Panc1 (cell line): Measurements from ENCODE around the gene CTNND2. TPM values are rescaled to one million over a fixed set of nuclear protein-coding genes. Genes with fewer than 3 reads are reported as not detected.

Experiments
- ATAC-seq: fragments of 200-7000 bp; cut with Tn5 transposase; 2 replicates; pipeline ENCODE4 v1.9.1; 2020; ENCODE audit warnings: mild to moderate bottlenecking, moderate library complexity
- BruUV-seq: library from RNA; stranded (reverse); fragments of 400-500 nt; replicated peaks from 2 replicates; lab custom pipeline; 2021; lab: Mats Ljungman, UMichigan
- CTCF ChIA-PET: fragments of 300-600 bp; sonication (Branson Sonifier 250); formaldehyde crosslinking; loops from one replicate; lab custom pipeline; 2022; ENCODE audit warnings: antibody characterized with exemption; lab: Charles Lee
- POLR2A ChIA-PET: fragments of 300-600 bp; sonication (Branson Sonifier 250); formaldehyde crosslinking; loops from one replicate; lab custom pipeline; 2022; ENCODE audit warnings: antibody characterized with exemption; lab: Charles Lee
- DNase-seq: peaks from one replicate; pipeline ENCODE4 v3.0.0-alpha.2; 2010; ENCODE audit warnings: low read depth, low spot score
- H3K27ac ChIP-seq: 2 replicates; pipeline ENCODE4 v1.5.1; 2011; ENCODE audit warnings: mild to moderate bottlenecking, low read length, inconsistent platforms
- H3K27me3 ChIP-seq: fragments of 200-500 bp; sonication (Bioruptor generic); 2 replicates; pipeline ENCODE4 v1.6.0; 2014; ENCODE audit warnings: low read length, inconsistent platforms; ENCODE audit not compliant: control insufficient read depth, insufficient read depth
- H3K36me3 ChIP-seq: fragments of 200-500 bp; sonication (Bioruptor generic); 2 replicates; pipeline ENCODE4 v1.5.1; 2014; ENCODE audit warnings: inconsistent platforms, mild to moderate bottlenecking, low read length, moderate library complexity; ENCODE audit not compliant: control insufficient read depth, insufficient read depth
- H3K4me1 ChIP-seq: 2 replicates; pipeline ENCODE4 v1.5.1; 2011; ENCODE audit warnings: inconsistent platforms, mild to moderate bottlenecking, low read length, moderate library complexity; ENCODE audit not compliant: control insufficient read depth, insufficient read depth
- H3K4me3 ChIP-seq, 2 experiments: 2 replicates each; pipeline ENCODE4 v1.5.1; 2011 to 2012; ENCODE audit warnings: low read depth in 2 of 2, low read length in 2 of 2, mild to moderate bottlenecking in 2 of 2, inconsistent platforms in 1 of 2, moderate library complexity in 1 of 2
- H3K9me3 ChIP-seq: fragments of 200-500 bp; sonication (Bioruptor generic); 2 replicates; pipeline ENCODE4 v1.5.1; 2014; ENCODE audit warnings: low read depth, mild to moderate bottlenecking, inconsistent platforms, low read length, moderate library complexity; ENCODE audit not compliant: control insufficient read depth, insufficient read depth
- POLR2AphosphoS5 ChIP-seq: IDR thresholded peaks from 2 replicates; pipeline ENCODE4 v1.6.1; 2012; ENCODE audit warnings: mild to moderate bottlenecking, low read depth, low read length, moderate library complexity
- SIN3A ChIP-seq: IDR thresholded peaks from 2 replicates; pipeline ENCODE4 v1.6.1; 2012; ENCODE audit warnings: low read depth, mild to moderate bottlenecking, low read length, moderate library complexity, borderline replicate concordance; ENCODE audit not compliant: insufficient read depth
- TCF7L2 ChIP-seq: IDR thresholded peaks from 2 replicates; pipeline ENCODE4 v1.6.1; 2011; ENCODE audit warnings: mild to moderate bottlenecking, low read depth, low read length, inconsistent platforms
- in situ Hi-C: cut with HindIII; loops from 2 replicates; pipeline ENCODE4 v1.10.0; 2016; ENCODE audit warnings: low sequenced_read_pairs, low pct_unique_long_range_greater_than_20kb
- intact Hi-C: fragments of 100-400 bp; cut with micrococcal nuclease; formaldehyde crosslinking; loops from one replicate; pipeline ENCODE4 v1.10.0; 2022; ENCODE audit not compliant: unreplicated experiment
- total RNA-seq: library from RNA; stranded (reverse); gene quantifications from one replicate; pipeline ENCODE4 v1.2.1, GENCODE V29; 2021; ENCODE audit not compliant: unreplicated experiment
- TF ChIP-seq, protein P1 (sequence below), 2 experiments: IDR thresholded peaks; 2 replicates each; pipeline ENCODE4 v1.6.1; 2011 to 2012; ENCODE audit warnings: low read depth in 2 of 2, control low read depth in 1 of 2, low read length in 1 of 2, mild to moderate bottlenecking in 1 of 2, moderate library complexity in 1 of 2; ENCODE audit not compliant: insufficient read depth in 1 of 2
- TF ChIP-seq, protein P2 (sequence below): fragments of 450-650 bp; IDR thresholded peaks from 2 replicates; pipeline ENCODE4 v1.5.1; 2017; ENCODE audit warnings: mild to moderate bottlenecking

Gene CTNND2
- total RNA-seq, 1 experiment from 2014 or later = 1.0 TPM

DNA sequence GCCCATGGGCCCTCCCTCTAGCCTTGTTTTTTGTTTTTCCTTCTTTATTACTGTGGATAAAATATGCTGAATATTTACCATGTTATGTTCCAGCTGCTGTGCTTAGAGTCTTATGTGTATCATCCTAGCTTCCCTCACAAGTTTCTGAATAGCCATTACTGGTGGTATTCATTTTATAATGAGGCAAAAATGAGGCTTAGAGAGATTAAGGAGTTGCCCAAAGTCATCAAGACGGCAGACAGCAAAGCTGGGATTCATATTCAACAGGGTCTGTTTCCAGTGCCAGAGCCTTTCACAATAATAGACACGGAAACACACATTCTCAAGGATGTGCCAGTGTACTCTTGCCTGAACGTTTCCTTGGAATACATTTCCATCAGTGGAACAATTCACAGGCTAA, 258.1 kb downstream of the CTNND2 start:
- Histone ChIP-seq H3K4me3 (no peak overlapping the region), H3K4me1 (no peaks in the 10 kb centered on the region), H3K36me3 (no peaks in the 10 kb centered on the region), H3K27me3 (no peaks in the 10 kb centered on the region), H3K27ac (no peak overlapping the region), H3K9me3 (no peaks in the 10 kb centered on the region)
- BruUV-seq = no TSS peak
- CTCF ChIA-PET = no interaction called here
- ATAC-seq = no peak
- no peak for TF ChIP-seq SIN3A
- no peak for TF ChIP-seq TCF7L2
- TF ChIP-seq, protein P1, sequence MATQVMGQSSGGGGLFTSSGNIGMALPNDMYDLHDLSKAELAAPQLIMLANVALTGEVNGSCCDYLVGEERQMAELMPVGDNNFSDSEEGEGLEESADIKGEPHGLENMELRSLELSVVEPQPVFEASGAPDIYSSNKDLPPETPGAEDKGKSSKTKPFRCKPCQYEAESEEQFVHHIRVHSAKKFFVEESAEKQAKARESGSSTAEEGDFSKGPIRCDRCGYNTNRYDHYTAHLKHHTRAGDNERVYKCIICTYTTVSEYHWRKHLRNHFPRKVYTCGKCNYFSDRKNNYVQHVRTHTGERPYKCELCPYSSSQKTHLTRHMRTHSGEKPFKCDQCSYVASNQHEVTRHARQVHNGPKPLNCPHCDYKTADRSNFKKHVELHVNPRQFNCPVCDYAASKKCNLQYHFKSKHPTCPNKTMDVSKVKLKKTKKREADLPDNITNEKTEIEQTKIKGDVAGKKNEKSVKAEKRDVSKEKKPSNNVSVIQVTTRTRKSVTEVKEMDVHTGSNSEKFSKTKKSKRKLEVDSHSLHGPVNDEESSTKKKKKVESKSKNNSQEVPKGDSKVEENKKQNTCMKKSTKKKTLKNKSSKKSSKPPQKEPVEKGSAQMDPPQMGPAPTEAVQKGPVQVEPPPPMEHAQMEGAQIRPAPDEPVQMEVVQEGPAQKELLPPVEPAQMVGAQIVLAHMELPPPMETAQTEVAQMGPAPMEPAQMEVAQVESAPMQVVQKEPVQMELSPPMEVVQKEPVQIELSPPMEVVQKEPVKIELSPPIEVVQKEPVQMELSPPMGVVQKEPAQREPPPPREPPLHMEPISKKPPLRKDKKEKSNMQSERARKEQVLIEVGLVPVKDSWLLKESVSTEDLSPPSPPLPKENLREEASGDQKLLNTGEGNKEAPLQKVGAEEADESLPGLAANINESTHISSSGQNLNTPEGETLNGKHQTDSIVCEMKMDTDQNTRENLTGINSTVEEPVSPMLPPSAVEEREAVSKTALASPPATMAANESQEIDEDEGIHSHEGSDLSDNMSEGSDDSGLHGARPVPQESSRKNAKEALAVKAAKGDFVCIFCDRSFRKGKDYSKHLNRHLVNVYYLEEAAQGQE (IDR thresholded peaks at IDR 0.05; ENCODE audit: insufficient read depth in 1 of 2, low read depth in 2 of 2, low read length in 1 of 2) = no peak
- no peak for TF ChIP-seq POLR2AphosphoS5
- TF ChIP-seq, protein P2, sequence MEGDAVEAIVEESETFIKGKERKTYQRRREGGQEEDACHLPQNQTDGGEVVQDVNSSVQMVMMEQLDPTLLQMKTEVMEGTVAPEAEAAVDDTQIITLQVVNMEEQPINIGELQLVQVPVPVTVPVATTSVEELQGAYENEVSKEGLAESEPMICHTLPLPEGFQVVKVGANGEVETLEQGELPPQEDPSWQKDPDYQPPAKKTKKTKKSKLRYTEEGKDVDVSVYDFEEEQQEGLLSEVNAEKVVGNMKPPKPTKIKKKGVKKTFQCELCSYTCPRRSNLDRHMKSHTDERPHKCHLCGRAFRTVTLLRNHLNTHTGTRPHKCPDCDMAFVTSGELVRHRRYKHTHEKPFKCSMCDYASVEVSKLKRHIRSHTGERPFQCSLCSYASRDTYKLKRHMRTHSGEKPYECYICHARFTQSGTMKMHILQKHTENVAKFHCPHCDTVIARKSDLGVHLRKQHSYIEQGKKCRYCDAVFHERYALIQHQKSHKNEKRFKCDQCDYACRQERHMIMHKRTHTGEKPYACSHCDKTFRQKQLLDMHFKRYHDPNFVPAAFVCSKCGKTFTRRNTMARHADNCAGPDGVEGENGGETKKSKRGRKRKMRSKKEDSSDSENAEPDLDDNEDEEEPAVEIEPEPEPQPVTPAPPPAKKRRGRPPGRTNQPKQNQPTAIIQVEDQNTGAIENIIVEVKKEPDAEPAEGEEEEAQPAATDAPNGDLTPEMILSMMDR = no peak
- intact Hi-C loops (no loop called here), in situ Hi-C loops (no loop called here)
- DNase-seq = no peak
- POLR2A ChIA-PET = no interaction called here

DNA sequence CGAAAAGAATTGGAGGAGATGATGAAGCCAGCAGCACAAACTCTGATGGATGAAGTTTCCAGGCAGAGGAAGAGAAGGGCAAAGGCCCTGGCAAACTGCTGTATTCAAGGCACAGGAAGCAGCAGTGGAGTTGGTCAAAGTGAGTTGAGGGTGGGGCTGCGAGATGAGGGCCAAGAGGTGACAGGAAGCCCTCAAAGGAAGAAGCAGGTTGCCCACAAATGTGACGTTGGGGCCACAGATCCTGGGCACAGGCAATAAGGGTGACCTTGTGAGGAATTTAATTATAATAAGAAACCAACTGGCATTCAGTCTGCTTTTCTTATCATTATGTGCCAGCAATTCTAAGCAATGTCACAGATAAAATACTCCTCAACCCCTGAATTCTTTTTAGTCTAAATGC, 261.8 kb downstream of the CTNND2 start:
- no peak overlapping the region for H3K4me3 ChIP-seq
- H3K27me3 ChIP-seq = no peaks in the 10 kb centered on the region
- CTCF ChIA-PET = no interaction called here
- H3K27ac ChIP-seq = no peak overlapping the region
- in situ Hi-C loops (no loop called here), intact Hi-C loops (no loop called here)
- POLR2A ChIA-PET = no interaction called here
- TF ChIP-seq TCF7L2 (no peak), SIN3A (no peak), POLR2AphosphoS5 (no peak)
- TF ChIP-seq, protein P1 (IDR thresholded peaks at IDR 0.05; ENCODE audit: insufficient read depth in 1 of 2, low read depth in 2 of 2, low read length in 1 of 2) = no peak
- TF ChIP-seq, protein P2 = no peak
- DNase-seq = no peak
- H3K4me1 ChIP-seq = no peaks in the 10 kb centered on the region
- H3K36me3 ChIP-seq = no peaks in the 10 kb centered on the region
- no TSS peak for BruUV-seq
- ATAC-seq = no peak
- H3K9me3 ChIP-seq = no peaks in the 10 kb centered on the region
